ENCODE results near the gene GNAT1.

DNA sequence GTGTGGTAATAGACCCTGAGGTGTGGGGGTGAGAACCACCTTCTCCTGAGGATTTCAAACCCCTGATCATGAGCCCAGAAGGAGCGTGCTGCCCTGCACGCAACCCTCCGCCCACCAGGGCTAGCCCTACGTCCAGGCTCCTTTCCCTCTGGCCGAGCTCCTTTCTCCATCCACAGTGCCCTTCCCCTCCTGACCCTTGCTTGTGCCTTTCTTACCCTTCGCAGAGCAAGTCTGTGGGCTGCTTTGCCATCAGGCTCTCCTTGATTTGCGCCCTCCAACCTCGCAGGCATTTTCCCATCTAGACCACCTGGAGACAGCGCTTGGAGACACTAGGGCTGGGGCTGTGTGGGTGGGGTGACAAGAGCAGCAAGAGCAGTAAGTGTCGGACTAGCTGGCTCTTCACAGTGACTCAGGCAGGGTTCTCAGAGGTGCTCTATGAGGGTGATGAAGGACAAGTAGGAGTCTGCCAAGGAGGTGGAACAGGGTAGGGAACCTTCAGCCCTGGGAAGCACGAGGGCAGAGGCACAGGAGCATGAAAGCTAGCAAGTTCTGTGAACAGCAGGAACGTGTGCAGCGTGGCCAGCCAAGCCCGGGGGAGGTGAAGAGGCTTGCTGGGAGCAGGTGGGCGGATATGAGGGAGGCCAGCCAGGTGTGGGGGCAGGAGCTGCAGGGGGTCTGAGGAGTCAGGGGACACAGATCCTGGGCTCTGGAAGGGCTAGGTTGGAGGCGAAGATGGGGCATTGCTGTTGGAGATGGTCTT is 11.1 kb downstream of the GNAT1 start:
- TF ChIP-seq, protein P1, sequence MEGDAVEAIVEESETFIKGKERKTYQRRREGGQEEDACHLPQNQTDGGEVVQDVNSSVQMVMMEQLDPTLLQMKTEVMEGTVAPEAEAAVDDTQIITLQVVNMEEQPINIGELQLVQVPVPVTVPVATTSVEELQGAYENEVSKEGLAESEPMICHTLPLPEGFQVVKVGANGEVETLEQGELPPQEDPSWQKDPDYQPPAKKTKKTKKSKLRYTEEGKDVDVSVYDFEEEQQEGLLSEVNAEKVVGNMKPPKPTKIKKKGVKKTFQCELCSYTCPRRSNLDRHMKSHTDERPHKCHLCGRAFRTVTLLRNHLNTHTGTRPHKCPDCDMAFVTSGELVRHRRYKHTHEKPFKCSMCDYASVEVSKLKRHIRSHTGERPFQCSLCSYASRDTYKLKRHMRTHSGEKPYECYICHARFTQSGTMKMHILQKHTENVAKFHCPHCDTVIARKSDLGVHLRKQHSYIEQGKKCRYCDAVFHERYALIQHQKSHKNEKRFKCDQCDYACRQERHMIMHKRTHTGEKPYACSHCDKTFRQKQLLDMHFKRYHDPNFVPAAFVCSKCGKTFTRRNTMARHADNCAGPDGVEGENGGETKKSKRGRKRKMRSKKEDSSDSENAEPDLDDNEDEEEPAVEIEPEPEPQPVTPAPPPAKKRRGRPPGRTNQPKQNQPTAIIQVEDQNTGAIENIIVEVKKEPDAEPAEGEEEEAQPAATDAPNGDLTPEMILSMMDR (IDR thresholded peaks at IDR 0.05; ENCODE audit: poor library complexity, severe bottlenecking): no peak
- no peak for TF ChIP-seq RAD21 (conservative IDR thresholded peaks at IDR 0.05)
- TF ChIP-seq, protein P2, sequence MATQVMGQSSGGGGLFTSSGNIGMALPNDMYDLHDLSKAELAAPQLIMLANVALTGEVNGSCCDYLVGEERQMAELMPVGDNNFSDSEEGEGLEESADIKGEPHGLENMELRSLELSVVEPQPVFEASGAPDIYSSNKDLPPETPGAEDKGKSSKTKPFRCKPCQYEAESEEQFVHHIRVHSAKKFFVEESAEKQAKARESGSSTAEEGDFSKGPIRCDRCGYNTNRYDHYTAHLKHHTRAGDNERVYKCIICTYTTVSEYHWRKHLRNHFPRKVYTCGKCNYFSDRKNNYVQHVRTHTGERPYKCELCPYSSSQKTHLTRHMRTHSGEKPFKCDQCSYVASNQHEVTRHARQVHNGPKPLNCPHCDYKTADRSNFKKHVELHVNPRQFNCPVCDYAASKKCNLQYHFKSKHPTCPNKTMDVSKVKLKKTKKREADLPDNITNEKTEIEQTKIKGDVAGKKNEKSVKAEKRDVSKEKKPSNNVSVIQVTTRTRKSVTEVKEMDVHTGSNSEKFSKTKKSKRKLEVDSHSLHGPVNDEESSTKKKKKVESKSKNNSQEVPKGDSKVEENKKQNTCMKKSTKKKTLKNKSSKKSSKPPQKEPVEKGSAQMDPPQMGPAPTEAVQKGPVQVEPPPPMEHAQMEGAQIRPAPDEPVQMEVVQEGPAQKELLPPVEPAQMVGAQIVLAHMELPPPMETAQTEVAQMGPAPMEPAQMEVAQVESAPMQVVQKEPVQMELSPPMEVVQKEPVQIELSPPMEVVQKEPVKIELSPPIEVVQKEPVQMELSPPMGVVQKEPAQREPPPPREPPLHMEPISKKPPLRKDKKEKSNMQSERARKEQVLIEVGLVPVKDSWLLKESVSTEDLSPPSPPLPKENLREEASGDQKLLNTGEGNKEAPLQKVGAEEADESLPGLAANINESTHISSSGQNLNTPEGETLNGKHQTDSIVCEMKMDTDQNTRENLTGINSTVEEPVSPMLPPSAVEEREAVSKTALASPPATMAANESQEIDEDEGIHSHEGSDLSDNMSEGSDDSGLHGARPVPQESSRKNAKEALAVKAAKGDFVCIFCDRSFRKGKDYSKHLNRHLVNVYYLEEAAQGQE (IDR thresholded peaks at IDR 0.05; ENCODE audit: borderline replicate concordance): no peak
- TF ChIP-seq EZH2 (IDR thresholded peaks at IDR 0.05; ENCODE audit: borderline replicate concordance, insufficient read depth, low read length, poor library complexity, severe bottlenecking): no peak
- TF ChIP-seq EP300 (conservative IDR thresholded peaks at IDR 0.05; ENCODE audit: poor library complexity, severe bottlenecking): no peak
- no peak for TF ChIP-seq POLR2AphosphoS5 (IDR thresholded peaks at IDR 0.05)
- no peak for TF ChIP-seq MXI1 (conservative IDR thresholded peaks at IDR 0.05; ENCODE audit: poor library complexity, severe bottlenecking)
- TF ChIP-seq TAF1 (IDR thresholded peaks at IDR 0.05; ENCODE audit: low read depth): no peak
- no peak for TF ChIP-seq SMC3 (conservative IDR thresholded peaks at IDR 0.05; ENCODE audit: poor library complexity)
